22Rv1 (cell line): Measurements from ENCODE around the gene SLC39A11.

Experiments
- H3K27ac ChIP-seq: fragments of 450-650 bp; 2 replicates; pipeline ENCODE4 v1.5.1; 2017
- ZFX ChIP-seq: fragments of 450-650 bp; IDR thresholded peaks from 2 replicates; pipeline ENCODE4 v1.6.1; 2017; ENCODE audit warnings: antibody characterized with exemption, borderline replicate concordance
- TF ChIP-seq, protein P1 (sequence below): fragments of 450-650 bp; IDR thresholded peaks from 2 replicates; pipeline ENCODE4 v1.5.1; 2017; ENCODE audit warnings: mild to moderate bottlenecking

The SLC39A11 gene

DNA sequence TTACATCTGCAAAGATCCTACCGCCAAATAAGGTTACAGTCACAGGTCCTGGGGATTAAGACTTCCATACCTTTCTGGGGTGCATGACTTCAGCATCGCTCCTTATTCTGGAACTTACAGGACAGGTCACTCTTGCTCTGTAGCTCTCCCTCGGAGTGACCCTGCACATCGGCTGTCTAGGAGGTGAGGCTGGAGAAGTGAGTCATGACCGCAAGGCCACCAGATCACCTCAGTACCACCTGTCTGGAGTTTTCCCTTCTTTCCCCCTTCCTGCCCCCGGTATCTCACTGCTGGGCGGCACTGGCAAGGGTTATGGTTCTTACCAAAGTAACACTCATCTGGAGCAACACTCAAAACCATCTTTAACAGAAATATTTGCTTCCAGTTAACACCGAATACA is 374.8 kb downstream of the SLC39A11 start:
- no peak overlapping the region for H3K27ac ChIP-seq
- TF ChIP-seq, protein P1, sequence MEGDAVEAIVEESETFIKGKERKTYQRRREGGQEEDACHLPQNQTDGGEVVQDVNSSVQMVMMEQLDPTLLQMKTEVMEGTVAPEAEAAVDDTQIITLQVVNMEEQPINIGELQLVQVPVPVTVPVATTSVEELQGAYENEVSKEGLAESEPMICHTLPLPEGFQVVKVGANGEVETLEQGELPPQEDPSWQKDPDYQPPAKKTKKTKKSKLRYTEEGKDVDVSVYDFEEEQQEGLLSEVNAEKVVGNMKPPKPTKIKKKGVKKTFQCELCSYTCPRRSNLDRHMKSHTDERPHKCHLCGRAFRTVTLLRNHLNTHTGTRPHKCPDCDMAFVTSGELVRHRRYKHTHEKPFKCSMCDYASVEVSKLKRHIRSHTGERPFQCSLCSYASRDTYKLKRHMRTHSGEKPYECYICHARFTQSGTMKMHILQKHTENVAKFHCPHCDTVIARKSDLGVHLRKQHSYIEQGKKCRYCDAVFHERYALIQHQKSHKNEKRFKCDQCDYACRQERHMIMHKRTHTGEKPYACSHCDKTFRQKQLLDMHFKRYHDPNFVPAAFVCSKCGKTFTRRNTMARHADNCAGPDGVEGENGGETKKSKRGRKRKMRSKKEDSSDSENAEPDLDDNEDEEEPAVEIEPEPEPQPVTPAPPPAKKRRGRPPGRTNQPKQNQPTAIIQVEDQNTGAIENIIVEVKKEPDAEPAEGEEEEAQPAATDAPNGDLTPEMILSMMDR = no peak
- TF ChIP-seq ZFX = no peak

DNA sequence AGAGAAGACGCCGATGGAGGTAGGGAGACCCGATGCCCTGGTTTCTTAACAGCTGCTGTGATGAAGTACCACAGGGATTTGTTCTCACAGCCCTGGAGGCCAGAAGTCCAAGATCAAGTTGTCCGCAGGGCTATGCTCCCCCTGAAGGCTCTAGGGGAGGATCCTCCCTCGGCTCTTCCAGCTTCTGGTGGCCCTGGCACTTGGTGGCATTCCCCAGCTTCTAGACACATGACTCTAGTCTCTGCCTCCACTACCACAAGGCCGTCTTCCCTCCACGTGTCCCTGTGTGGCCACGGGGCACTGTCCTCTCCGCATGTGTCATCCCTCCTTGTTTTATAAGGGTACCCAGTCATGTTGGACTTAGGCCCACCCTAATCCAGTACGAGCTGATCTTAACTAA is 375.2 kb downstream of the SLC39A11 start:
- H3K27ac ChIP-seq = no peak overlapping the region
- TF ChIP-seq ZFX = no peak
- TF ChIP-seq, protein P1 = no peak

DNA sequence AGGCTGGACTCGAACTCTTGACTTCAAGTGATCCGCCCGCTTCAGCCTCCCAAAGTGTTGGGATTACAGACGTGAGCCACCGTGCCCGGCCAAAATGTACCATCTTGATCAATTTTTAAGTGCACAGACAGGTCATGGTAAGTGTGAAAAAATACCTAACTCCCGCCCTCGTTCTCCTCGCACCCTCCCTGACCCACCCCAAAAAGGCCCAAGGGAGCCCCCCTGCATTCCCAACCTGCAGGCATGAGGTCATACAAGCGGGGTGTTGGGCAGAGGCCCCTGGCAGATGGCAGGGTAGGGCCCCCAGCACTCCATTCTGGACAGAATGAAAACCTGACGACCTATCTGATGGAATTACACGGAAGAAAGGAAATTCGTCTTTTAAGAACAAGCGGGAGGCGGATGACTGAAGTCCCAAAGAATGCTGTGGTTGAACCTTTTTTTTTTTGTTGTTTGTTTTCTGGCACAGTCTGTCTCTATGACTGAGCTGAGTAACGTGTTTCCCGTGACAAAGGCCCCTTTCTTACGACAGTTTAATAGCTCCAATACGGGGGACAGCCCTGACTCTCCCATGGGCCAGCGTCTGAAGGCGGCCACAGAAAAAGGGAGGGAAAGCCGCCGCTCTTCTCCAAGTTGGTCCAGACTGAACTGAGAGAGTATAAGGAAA is 376.4 kb downstream of the SLC39A11 start:
- no peak for TF ChIP-seq ZFX
- TF ChIP-seq, protein P1 = no peak
- H3K27ac ChIP-seq = no peak overlapping the region

DNA sequence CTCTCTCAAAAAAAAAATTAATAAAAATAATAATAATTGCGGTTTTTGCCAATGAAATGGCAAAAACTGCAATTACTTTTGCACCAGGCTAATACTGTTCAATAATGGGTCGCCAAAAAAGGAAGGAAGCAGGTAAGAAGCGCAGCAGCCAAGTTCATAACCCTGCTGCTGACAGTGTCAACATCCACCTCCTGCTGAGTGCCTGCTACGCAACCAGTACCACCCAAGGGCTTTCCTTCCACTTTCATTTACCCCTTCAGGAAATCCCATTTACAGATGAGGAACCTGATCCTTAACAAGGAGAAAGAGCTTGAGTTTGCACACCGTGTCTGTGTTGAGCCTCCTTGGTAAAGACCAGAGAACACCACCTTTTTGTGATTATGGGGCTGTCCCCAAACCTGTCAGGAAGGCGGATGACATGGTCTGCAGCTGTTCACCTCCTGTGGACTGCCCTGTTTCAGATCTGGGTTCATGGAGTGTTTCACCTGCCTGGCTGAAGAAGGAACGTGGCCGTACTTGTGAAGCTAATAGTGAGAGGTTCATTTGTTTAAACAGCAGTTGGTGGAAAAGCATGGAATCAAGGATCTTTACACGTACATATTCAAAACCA is 378.0 kb downstream of the SLC39A11 start:
- no peak for TF ChIP-seq ZFX
- TF ChIP-seq, protein P1 = no peak
- H3K27ac ChIP-seq = no peak overlapping the region

DNA sequence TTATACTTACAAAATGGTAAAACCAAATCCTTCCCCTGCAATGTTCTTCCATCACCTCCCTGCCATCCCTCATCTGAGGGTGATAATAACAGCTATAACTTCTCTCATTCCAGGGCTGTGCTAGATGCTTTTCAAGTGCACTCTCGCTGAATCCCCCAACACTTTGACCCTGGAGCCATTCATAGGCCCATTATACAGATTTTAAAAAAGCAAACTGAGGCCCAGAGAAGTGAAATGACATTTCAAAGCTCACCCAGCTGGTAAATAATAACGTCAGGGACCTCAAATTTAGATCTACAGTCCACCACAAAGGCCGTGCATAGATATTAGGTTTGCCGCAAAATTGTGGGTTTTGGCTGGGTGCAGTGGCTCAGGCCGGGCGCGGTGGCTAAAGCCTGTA is 378.8 kb downstream of the SLC39A11 start:
- TF ChIP-seq ZFX = no peak
- TF ChIP-seq, protein P1 = no peak
- no peak overlapping the region for H3K27ac ChIP-seq

DNA sequence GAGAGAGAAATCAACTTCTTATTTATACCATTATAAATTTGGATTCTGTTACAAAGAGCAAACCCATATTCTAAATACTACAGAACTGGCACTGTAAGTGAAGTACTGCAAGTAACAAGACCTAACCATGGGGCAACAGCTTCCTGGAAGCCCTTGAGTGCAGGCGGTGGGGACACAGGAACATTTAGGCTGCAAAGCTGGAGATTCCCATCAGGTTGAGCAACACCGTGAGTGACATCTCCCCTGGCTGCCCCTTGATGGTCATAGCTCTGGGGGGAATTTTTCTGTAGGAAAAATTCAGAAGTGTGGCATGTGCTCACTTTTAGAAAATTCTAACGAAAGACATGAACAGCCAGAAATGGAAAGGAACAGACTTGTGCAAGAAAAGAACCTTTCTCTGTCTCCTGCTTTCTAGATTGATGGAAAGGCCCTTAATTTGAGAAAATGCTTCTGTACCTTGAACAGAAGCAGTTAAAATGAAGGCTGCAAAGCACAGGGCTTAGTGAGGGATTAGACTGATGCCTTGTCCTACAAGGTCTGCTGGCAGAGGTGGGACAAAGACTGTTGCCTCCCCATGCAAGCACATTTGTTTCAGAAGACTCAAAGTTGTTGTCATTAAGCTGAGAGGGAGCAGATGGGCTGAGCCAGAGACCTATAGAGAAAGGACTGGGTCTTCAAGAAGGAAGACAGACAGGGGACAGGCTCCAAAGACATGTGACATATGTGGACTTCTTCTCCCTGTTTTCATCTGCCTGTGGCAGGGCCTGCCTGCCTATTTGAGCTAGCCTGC is 380.8 kb downstream of the SLC39A11 start:
- TF ChIP-seq, protein P1 = no peak
- TF ChIP-seq ZFX = no peak
- H3K27ac ChIP-seq = no peak overlapping the region

DNA sequence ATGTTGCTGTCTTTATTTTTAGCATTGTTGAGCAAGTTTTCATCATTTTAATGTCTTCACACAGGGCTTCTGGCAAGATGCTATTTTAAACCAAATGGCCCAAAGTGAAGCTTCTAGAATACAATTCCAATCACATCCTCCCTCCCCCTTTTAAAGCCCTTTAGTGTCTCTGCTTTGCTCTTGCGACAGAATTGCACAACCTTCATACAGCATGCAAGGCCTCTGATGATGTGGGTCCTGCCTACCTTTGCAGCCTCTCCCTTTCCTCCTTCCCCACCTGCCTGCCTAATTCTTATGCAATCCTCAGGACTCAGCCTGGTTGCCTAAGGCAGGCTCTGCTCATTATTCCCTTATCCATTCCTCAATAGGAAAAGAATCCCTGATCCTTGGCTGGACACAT is 381.7 kb downstream of the SLC39A11 start:
- H3K27ac ChIP-seq = no peak overlapping the region

More for the DNA sequence above, 381.7 kb downstream of the SLC39A11 start:
- TF ChIP-seq, protein P1 = no peak
- no peak for TF ChIP-seq ZFX
